GM19452 (cell line): ENCODE results near the gene PLPPR2.
A peak's percentile ranks its signal among the peaks of the same experiment; 100 is the strongest.
"Not testable (repeated sequence)": the region's sequence is repeated elsewhere in the genome, so short reads cannot be mapped to it uniquely, and the experiment has no call there.

Experiments
- ATAC-seq: cut with Tn5 transposase; IDR thresholded peaks from one replicate; pipeline ENCODE4 v1.9.1; 2021; ENCODE audit not compliant: unreplicated experiment

Gene PLPPR2

DNA sequence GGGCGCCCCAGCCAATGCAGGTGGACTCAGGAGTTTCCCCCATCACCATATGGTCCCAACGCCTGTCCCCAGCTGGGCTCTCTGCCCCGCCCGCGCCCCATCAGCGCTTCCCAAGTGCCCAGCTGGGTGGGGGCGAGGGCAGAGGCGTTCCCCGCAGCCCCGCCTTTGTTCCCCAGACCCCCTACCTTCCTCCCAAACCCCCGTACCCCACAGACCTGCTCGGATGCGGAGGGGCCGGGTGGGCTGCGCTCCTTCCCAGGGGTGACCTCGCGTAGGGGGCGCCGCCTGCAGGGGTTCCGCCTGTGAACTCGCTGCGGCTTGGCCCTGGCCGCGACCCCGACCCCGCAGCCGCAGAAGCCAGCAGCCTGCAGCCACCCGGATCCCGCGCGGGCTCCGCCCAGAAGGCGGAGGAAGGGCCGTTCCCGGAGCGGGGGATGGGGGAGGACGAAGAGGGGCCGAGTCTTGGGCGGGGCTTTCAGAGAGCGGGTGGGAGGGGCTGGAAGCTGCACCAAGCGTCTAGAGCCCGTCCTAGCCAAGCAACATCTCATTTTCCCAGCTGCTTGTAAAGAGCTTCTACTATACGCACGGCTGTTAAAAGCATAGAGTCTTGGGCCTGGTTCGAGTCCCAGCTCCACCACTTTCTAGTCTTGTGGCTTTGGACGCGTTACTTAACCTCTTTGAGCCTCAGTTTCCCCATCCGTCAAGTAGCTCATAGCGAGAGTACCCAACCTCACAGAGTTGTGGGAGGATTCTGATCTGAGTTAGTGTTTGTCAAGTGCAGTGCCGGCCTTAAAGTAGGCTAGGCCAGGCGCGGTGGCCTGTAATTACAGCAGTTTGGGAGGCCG lies 15.8 kb upstream of the PLPPR2 start, which contains the start of gene RAB3D:
Gene RAB3D (minus strand): TSS at position 404 of the 845 bp plus-strand sequence. CDS start 2,258 bp downstream, outside the sequence.
- ATAC-seq: peak; percentile 60

DNA sequence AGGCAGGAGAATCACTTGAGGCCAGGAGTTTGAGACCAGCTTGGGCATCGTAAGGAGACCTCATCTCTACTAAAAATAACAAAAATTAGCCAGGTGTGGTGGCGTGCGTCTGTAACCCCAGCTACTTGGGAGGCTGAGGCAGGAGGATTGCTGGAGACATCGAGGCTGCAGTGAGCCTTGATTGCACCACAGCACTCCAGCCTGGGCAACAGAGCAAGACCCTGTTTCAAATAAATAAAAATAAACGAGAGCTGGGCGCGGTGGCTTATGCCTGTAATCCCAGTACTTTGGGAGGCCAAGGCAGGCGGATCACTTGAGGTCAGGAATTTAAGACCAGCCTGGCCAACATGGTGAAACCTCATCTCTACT lies 15.1 kb upstream of the PLPPR2 start:
- not testable (repeated sequence) for ATAC-seq

DNA sequence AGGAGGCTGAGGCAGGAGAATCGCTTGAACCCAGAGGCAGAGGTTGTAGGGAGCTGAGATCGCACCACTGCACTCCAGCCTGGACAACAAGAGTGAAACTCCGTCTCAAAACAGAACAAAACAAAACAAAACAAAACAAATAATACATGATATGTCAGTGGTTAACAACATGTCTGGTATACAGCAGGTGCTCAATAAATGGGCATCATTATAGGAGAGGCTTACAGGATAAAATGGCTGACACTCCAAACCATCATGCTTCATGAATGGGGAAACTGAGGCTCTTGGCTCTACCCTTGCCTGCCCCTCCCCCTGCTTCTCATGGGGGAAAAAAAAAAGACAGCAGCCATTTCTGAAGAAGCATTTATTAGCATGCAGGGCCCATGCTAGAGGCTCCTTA lies 12.8 kb upstream of the PLPPR2 start:
- no peak for ATAC-seq

DNA sequence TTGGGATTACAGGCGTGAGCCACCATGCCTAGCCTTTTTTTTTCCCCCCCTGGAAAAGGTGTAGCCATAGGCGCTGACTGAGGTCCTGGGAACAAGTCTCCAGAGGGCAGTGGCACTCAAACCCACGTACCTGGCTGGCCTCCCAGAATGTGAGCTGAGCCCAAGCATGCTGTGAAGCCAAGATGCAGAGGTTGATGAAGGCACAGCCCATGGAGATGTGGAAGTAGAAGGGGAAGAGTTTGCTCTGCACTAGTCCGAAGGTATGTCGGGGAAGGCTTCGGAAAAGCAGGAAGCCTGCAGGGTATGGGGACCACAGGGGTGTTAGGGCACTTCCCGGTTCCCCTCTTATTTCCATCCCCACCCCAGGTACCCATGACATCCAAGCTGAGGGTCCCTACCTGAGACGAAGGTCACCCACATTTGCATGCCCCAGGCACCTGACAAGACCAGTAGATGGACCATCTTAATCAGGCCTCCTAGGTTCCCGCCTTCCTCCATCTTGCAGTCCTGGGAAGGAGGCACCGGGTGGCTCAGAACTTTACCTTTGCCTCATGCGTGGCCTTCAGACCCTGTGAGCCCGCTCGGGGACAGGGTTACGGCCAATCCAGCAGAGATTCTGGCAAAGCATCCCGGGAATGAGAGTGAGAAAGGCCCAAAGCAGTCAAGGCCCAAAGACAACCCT lies 10.0 kb upstream of the PLPPR2 start:
- ATAC-seq: no peak

- ATAC-seq: peak; percentile 87
Measured at GRCh38 chr19:11346104-11346940, 8.9 kb upstream of the PLPPR2 start, which contains the start of the genes CCDC159 and TMEM205. CCDC159 (plus strand) TSS chr19:11346519; CDS start chr19:11346607, 88 bp downstream. TMEM205 (minus strand) TSS chr19:11346268; CDS start chr19:11345619, 649 bp downstream.

- ATAC-seq: no peak
Measured at GRCh38 chr19:11347546-11348039, 7.6 kb upstream of the PLPPR2 start.

GRCh38 chr19:11349171-11349570 lies 6.1 kb upstream of the PLPPR2 start:
- ATAC-seq: no peak

- not testable (repeated sequence) for ATAC-seq
Measured at GRCh38 chr19:11354102-11354501, 1.1 kb upstream of the PLPPR2 start.

DNA sequence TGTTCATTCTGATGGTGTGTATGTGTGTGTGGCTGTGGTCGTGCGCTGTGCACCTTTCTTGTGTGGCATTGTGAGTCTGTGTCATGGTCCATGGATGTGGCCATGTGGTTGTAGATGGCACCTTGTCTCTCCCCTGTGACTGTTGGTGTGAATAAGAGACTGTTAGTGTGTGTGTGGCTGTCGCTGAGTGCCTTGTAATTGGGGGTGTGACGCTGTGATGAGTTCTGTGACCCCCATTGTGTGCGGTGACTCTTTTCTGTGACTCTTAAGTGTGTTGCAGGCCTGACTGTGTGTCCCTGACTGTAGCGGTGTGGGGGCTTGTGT lies 804 bp downstream of the PLPPR2 start:
- no peak for ATAC-seq

GRCh38 chr19:11356676-11357550 lies 1.7 kb downstream of the PLPPR2 start:
- ATAC-seq: no peak

GRCh38 chr19:11359421-11359820 lies 4.2 kb downstream of the PLPPR2 start:
- ATAC-seq: no peak

GRCh38 chr19:11361037-11361770 lies 6.0 kb downstream of the PLPPR2 start:
- ATAC-seq: no peak

GRCh38 chr19:11361771-11362731 lies 6.8 kb downstream of the PLPPR2 start:
- ATAC-seq: no peak

DNA sequence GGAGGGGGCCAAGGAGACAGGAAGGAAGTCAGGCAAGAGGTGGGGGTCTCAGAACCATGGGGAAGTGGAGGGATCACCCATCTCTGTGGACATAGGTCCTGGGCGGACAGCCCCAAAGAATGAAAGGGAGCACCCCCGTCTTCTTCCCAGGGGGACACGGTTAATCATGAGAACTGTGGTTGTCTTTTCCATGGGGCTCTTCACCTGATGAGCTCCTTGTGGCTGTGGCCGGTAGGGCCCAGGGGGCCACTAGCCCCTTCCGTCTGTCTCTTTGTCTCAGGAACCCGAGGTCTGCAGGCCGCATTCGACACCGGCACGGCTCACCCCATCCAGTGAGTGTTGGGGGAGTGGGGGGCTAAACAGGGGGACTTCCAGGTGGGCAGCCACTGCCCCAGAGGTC lies 8.6 kb downstream of the PLPPR2 start:
- ATAC-seq: no peak

- ATAC-seq: no peak
Measured at GRCh38 chr19:11364296-11364904, 9.2 kb downstream of the PLPPR2 start.

DNA sequence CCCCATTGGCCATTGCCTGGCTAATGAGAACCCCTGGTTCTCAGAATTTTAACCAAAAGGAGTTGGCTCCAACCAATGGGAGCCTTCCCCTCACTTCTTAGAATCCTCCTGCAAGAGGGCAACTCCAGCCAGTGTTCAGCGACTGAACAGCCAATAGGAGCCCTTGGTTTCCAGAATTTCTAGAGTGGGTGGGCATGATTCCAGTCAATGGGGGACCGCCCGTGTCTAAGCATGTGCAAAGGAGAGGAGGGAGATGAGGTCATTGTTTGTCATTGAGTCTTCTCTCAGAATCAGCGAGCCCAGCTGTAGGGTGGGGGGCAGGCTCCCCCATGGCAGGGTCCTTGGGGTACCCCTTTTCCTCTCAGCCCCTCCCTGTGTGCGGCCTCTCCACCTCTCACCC lies 9.7 kb downstream of the PLPPR2 start:
- ATAC-seq: no peak

DNA sequence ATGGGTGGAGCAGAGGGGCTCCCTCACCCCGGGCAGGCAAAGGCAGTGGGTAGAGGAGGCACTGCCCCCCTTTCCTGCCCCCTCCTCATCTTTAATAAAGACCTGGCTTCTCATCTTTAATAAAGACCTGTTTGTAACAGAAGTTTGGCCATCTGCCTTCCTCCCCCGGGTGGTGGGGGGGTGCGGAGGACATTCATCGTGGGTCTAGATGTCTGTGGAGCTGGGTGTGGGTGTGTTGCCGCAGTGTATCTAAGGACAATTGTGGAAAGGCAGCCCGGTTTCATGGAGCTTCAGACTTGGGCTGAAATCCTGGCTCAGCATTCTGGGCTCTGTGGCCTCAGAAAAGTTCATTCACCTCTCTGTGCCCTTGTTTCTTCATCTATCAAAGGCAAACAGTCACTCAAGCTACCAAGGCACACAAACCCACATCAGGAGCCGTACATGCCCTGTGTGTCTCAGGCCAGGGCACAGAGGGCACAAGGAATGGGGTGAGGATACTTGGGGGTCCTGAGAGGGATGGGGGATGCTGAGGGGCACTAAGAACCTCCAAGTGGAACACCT lies 10.4 kb downstream of the PLPPR2 start:
- ATAC-seq: no peak

DNA sequence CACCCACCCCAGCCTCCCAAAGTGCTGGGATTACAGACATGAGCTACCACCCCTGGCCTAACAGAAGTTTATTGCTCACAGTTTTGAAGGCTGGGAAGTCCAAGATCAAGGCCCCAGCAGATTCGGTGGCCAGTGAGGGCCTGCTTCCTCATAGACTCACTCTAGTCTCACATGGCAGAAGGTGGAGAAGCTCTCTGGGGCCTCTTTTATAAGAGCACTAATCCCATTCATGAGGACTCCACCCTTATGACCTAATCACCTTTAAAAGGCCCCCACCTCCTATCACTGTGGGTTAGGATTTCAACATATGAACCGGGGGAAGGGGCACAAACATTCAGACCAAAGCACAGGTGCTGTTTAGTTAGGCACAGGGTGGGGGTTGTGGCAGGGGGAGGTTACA lies 12.3 kb downstream of the PLPPR2 start:
- ATAC-seq: no peak
